NT2/D1 (cell line): ENCODE measurements around the gene ETNK1.

ENCODE experiments used
- DNase-seq: peaks from one replicate; pipeline ENCODE4 v3.0.0-alpha.2; 2011; ENCODE audit warnings: low read depth, low spot score
- H3K27me3 ChIP-seq: 2 replicates; pipeline ENCODE4 v1.6.0; 2011; ENCODE audit warnings: mild to moderate bottlenecking; ENCODE audit not compliant: insufficient read length, insufficient read depth
- H3K36me3 ChIP-seq: 2 replicates; pipeline ENCODE4 v1.6.1; 2011; ENCODE audit warnings: mild to moderate bottlenecking, low read length, mixed read lengths; ENCODE audit not compliant: insufficient read depth, insufficient read length
- H3K4me1 ChIP-seq: 2 replicates; pipeline ENCODE4 v1.5.1; 2011; ENCODE audit not compliant: insufficient read depth, insufficient read length
- H3K4me3 ChIP-seq: 2 replicates; pipeline ENCODE4 v1.5.1; 2011; ENCODE audit warnings: low read depth; ENCODE audit not compliant: insufficient read length
- H3K9ac ChIP-seq: 2 replicates; pipeline ENCODE4 v1.6.0; 2011; ENCODE audit warnings: low read depth; ENCODE audit not compliant: insufficient read length
- H3K9me3 ChIP-seq: 2 replicates; pipeline ENCODE4 v1.5.1; 2011; ENCODE audit warnings: mild to moderate bottlenecking, low read length; ENCODE audit not compliant: insufficient read depth
- SUZ12 ChIP-seq: IDR thresholded peaks from 2 replicates; pipeline ENCODE4 v1.6.1; 2011; ENCODE audit not compliant: insufficient read length, insufficient read depth; ENCODE audit errors: extremely low read depth
- YY1 ChIP-seq: IDR thresholded peaks from 2 replicates; pipeline ENCODE4 v1.6.1; 2011; ENCODE audit not compliant: insufficient read length, insufficient read depth
- ZNF274 ChIP-seq: IDR thresholded peaks from 2 replicates; pipeline ENCODE4 v1.6.1; 2011; ENCODE audit warnings: mild to moderate bottlenecking, low read depth, low read length

Gene ETNK1

DNA sequence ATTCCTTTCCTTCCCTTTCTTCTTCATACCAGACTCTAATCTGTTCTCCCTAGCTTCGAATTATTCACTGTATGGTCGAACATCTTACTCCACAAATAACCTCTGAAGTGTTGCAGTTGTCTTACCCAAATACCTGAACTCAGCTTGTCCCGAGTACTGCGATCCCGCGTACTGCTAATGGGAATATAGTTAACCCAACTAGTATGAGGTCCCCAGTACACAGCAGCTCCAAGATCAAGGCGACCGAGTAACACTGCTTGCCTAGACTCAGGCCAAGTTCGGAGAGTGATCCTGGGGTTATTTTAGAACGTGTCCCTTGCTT, 462 bp upstream of the ETNK1 start:
- H3K9ac ChIP-seq = peak overlapping the region; percentile 97

DNA sequence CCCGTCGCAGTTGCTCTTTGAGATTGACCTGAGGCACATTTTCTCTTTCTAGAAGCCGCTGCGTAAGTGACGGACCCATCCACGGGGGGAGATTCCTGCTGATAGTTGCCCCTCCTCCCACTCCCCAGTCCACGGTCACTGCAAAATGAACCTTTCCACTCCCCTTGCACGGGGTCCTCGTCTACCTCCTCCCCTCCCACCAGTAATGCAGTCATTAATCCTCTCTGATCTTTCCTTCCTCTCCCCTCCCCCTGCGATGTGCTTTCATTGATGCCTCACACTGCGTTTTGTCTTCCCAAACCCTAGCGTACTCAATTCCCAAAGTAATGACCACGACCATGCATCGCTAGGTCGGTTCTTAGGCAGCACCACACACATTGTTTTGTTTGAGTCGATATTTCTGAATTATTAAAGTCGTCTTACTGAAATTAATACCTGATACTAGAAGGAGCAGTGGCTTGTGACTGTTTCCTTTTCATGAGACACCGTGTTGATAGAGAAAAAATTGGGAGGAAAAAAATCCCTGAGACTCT, 857 bp downstream of the ETNK1 start:
- no peak for TF ChIP-seq YY1
- TF ChIP-seq SUZ12 = no peak
- no peak for TF ChIP-seq ZNF274
- Histone ChIP-seq H3K36me3 (peaks cover 29% of the 10 kb centered on the region), H3K9ac (peak overlapping the region; percentile 97), H3K4me3 (peak overlapping the region; percentile 97), H3K4me1 (no peaks in the 10 kb centered on the region), H3K27me3 (no peaks in the 10 kb centered on the region), H3K9me3 (no peaks in the 10 kb centered on the region)
- DNase-seq = peak; percentile 75

More for the DNA sequence above, 462 bp upstream of the ETNK1 start:
- Histone ChIP-seq H3K4me3 (peak overlapping the region; percentile 97), H3K9me3 (no peaks in the 10 kb centered on the region), H3K36me3 (peaks cover 21% of the 10 kb centered on the region), H3K27me3 (no peaks in the 10 kb centered on the region), H3K4me1 (no peaks in the 10 kb centered on the region)
- TF ChIP-seq ZNF274 = no peak
- no peak for TF ChIP-seq YY1
- no peak for TF ChIP-seq SUZ12
- no peak for DNase-seq

DNA sequence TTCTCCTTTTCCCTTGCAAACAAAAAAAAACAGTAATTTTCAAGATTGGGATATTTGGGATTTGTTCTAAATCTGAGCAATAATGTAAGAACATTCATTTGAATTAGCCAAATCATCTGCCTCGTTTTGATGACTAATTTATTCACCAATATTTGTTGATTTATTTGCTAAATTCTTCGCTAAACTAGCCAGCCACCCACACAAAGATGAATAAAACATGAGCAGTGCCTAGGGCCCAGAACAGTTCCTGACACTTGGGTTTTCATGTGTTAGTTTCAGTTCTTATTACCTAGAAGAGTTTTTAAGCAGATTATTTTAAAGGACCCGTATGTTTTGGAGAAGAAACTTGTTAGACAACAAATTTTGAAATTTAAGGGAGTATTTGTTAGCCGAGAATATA, 1.4 kb downstream of the ETNK1 start:
- Histone ChIP-seq H3K27me3 (no peaks in the 10 kb centered on the region), H3K9ac (peak overlapping the region; percentile 97), H3K4me3 (peak overlapping the region; percentile 97), H3K9me3 (no peaks in the 10 kb centered on the region), H3K4me1 (no peaks in the 10 kb centered on the region), H3K36me3 (peaks cover 33% of the 10 kb centered on the region)
- TF ChIP-seq SUZ12 (no peak), ZNF274 (no peak), YY1 (no peak)
- no peak for DNase-seq

DNA sequence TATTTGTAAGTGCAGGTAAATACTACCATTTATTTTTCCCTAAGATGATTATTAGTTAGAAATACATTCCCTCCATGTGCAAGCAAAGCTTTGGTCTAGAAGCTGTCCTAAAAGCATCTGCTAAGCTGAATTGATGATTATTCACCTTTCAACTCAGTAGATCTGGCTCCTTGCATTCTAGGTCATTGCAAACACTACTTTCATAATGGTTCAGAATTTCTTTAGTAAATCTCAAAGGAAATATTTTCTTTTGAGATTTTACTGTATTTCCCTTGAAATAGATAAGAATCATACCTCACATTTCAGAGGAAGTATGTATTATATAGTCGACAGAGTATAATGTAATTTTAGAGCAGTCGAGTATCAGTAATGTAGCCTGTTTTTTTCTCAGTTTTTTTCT, 2.4 kb downstream of the ETNK1 start:
- H3K4me1 ChIP-seq = no peaks in the 10 kb centered on the region
- TF ChIP-seq SUZ12 (no peak), ZNF274 (no peak), YY1 (no peak)
- H3K4me3 ChIP-seq = peak overlapping the region; percentile 1
- no peaks in the 10 kb centered on the region for H3K27me3 ChIP-seq
- peaks cover 43% of the 10 kb centered on the region for H3K36me3 ChIP-seq
- DNase-seq = no peak
- peak overlapping the region; percentile 4 for H3K9ac ChIP-seq
- no peaks in the 10 kb centered on the region for H3K9me3 ChIP-seq

DNA sequence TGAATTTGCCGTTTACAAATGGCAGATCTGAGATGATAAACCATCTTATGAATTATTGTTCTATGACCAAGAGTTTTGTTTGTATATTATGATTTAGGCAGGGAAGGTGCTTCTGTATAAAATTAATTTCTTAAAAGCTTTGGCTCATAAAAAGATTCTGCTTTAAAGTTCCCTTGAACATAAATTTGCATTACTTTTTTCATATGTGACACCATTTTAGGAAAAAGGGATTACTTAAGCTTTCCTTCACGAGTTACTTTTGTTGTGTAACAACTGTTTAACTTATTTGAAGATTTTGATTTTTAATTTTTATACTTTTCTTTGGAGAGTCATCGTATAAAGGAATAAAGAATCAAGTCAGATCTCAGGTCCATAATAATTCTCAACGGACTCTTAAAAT, 3.3 kb downstream of the ETNK1 start:
- no peaks in the 10 kb centered on the region for H3K9me3 ChIP-seq
- H3K27me3 ChIP-seq = no peaks in the 10 kb centered on the region
- TF ChIP-seq YY1 (no peak), SUZ12 (no peak), ZNF274 (no peak)
- peaks cover 51% of the 10 kb centered on the region for H3K36me3 ChIP-seq
- no peak overlapping the region for H3K4me3 ChIP-seq
- no peak for DNase-seq
- H3K9ac ChIP-seq = no peak overlapping the region
- no peaks in the 10 kb centered on the region for H3K4me1 ChIP-seq

DNA sequence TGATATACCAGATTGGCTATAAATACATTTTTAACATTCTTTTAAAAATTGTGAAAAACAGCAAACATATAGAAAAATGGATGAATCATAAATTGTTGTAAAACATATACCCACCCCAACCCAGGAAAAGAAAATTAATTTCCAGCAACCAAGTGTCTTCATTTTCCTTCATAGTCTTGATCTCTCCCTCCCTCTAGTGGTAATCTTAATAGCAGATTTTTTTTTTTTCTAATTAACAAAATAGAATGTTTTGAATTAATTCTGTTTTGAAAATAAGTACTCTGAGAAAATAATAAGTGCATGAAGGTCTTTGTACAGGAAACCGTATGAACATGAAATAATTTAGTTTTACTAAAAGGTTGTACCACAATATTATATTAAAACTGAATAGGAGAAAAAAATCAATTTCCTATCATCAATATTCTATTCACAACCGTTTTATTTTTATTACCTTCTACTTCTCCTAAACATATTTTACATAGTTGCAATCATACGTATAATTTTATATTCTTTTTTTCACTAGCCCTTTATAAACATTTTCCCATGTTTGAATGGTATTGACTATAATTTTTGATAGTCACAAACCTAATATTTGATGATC, 7.0 kb downstream of the ETNK1 start:
- no peaks in the 10 kb centered on the region for H3K27me3 ChIP-seq
- H3K4me1 ChIP-seq = no peaks in the 10 kb centered on the region
- no peak overlapping the region for H3K4me3 ChIP-seq
- no peak for DNase-seq
- H3K9ac ChIP-seq = no peak overlapping the region
- H3K9me3 ChIP-seq = no peaks in the 10 kb centered on the region
- TF ChIP-seq SUZ12 (no peak), YY1 (no peak), ZNF274 (no peak)
- H3K36me3 ChIP-seq = peaks cover 77% of the 10 kb centered on the region

DNA sequence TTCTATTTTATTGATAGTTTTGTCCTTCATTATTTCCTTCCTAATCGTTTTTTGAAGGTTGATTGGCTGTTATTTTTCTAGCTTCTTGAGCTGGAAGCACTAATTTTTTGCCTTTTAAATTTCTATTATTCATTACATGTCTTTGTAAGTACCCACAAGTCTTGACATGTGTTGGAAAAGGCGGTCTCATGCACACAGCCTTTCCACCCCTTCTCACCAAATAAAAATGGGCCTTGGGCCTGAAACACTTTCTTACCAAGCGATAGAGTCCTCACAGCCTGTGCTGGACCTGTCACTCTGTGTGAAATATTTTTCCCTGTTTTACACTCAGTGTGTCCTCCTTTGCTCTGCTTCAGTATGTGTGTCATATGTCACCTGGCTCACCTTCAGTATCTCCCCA, 9.9 kb downstream of the ETNK1 start:
- H3K9ac ChIP-seq = no peak overlapping the region
- peaks cover 61% of the 10 kb centered on the region for H3K36me3 ChIP-seq
- H3K4me1 ChIP-seq = no peaks in the 10 kb centered on the region
- TF ChIP-seq SUZ12 = no peak
- no peak for TF ChIP-seq ZNF274
- TF ChIP-seq YY1 = no peak
- no peaks in the 10 kb centered on the region for H3K9me3 ChIP-seq
- no peaks in the 10 kb centered on the region for H3K27me3 ChIP-seq
- no peak overlapping the region for H3K4me3 ChIP-seq
- DNase-seq = no peak

DNA sequence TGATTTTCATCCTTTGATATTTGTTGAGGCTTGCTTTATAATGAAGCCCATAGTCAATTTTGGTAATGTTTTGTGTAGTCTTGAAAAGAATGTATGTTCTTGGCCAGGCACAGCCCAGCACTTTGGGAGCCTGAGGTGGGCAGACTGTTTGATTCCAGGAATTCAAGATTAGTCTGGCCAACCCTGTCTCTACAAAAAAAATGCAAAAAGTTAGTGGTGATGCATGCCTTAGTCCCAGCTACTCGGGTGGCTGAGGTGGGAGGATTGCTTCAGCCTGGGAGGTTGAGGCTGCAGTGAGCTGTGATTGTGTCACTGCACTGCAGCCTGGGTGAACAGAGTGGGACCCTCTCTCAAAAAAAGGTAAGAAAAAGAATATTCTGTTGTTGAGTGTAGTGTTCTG, 10.8 kb downstream of the ETNK1 start:
- Histone ChIP-seq H3K4me3 (no peak overlapping the region), H3K27me3 (no peaks in the 10 kb centered on the region), H3K4me1 (no peaks in the 10 kb centered on the region), H3K36me3 (peaks cover 55% of the 10 kb centered on the region), H3K9ac (no peak overlapping the region), H3K9me3 (no peaks in the 10 kb centered on the region)
- DNase-seq = no peak
- TF ChIP-seq SUZ12 (no peak), YY1 (no peak), ZNF274 (no peak)
